IMR-90 (cell line): ENCODE data around the gene TRIM2. TPM values are rescaled to one million over a fixed set of nuclear protein-coding genes. Genes with fewer than 3 reads are reported as not detected.
A peak's percentile ranks its signal among the peaks of the same experiment; 100 is the strongest.

Experiments
- ATAC-seq: fragments of 200-7000 bp; cut with Tn5 transposase; 2 replicates; pipeline ENCODE4 v1.9.1; 2020; ENCODE audit warnings: low read depth, mild to moderate bottlenecking, moderate library complexity
- BruUV-seq: library from RNA; stranded (reverse); fragments of 400-500 nt; replicated peaks from 2 replicates; lab custom pipeline; 2021; lab: Mats Ljungman, UMichigan
- CTCF ChIA-PET: fragments of 300-600 bp; formaldehyde crosslinking; extraction: SDS; loops from one replicate; lab custom pipeline; 2021; ENCODE audit warnings: antibody characterized with exemption; lab: Yijun Ruan, JAX
- POLR2A ChIA-PET: fragments of 300-600 bp; sonication (Branson Sonifier 250); formaldehyde crosslinking; loops from one replicate; lab custom pipeline; 2022; ENCODE audit warnings: antibody characterized with exemption; ENCODE audit not compliant: unreplicated experiment; lab: Charles Lee
- DNase-seq: peaks from one replicate; pipeline ENCODE4 v3.0.0; 2013
- H2AFZ ChIP-seq: replicated peaks from 2 replicates; pipeline ENCODE3; 2013; ENCODE audit warnings: low read length, mild to moderate bottlenecking; ENCODE audit not compliant: poor library complexity
- H2AK5ac ChIP-seq: 2 replicates; pipeline ENCODE4 v1.6.1; 2013; ENCODE audit warnings: low read depth, low read length, inconsistent platforms
- H2AK9ac ChIP-seq: replicated peaks from 2 replicates; pipeline ENCODE3; 2013; ENCODE audit warnings: mild to moderate bottlenecking, low read depth, low read length, moderate library complexity; ENCODE audit not compliant: poor library complexity
- H2BK120ac ChIP-seq: 2 replicates; pipeline ENCODE4 v1.6.1; 2013; ENCODE audit warnings: low read depth, low read length, inconsistent platforms
- H2BK15ac ChIP-seq: 3 replicates; pipeline ENCODE4 v1.6.1; 2013; ENCODE audit warnings: low read depth, low read length, inconsistent platforms
- H2BK20ac ChIP-seq: 2 replicates; pipeline ENCODE4 v1.6.1; 2013; ENCODE audit warnings: low read depth, mild to moderate bottlenecking, inconsistent platforms, low read length, moderate library complexity
- H2BK5ac ChIP-seq: 2 replicates; pipeline ENCODE4 v1.6.1; 2013; ENCODE audit warnings: mild to moderate bottlenecking, low read depth, low read length, inconsistent platforms; ENCODE audit not compliant: poor library complexity, severe bottlenecking
- H3K14ac ChIP-seq: replicated peaks from 2 replicates; pipeline ENCODE4 v1.6.1; 2013; ENCODE audit warnings: low read depth, low read length, inconsistent platforms
- H3K18ac ChIP-seq: 2 replicates; pipeline ENCODE4 v1.6.1; 2013; ENCODE audit warnings: low read depth, low read length, control low read depth
- H3K23ac ChIP-seq: 2 replicates; pipeline ENCODE4 v1.6.1; 2013; ENCODE audit warnings: low read depth, low read length, inconsistent platforms
- H3K27ac ChIP-seq: 2 replicates; pipeline ENCODE4 v1.5.1; 2013; ENCODE audit warnings: mild to moderate bottlenecking, control low read depth, low read length; ENCODE audit not compliant: insufficient read depth
- H3K27me3 ChIP-seq: 2 replicates; pipeline ENCODE4 v1.6.1; 2013; ENCODE audit warnings: low read length; ENCODE audit not compliant: control insufficient read depth, insufficient read depth
- H3K36me3 ChIP-seq: 2 replicates; pipeline ENCODE4 v1.6.1; 2013; ENCODE audit warnings: low read length, mixed read lengths; ENCODE audit not compliant: control insufficient read depth, insufficient read depth
- H3K4ac ChIP-seq: 2 replicates; pipeline ENCODE4 v1.6.1; 2013; ENCODE audit warnings: low read depth, low read length, inconsistent platforms
- H3K4me1 ChIP-seq: 2 replicates; pipeline ENCODE4 v1.6.1; 2013; ENCODE audit warnings: low read length, mixed read lengths; ENCODE audit not compliant: control insufficient read depth, insufficient read depth
- H3K4me2 ChIP-seq: 2 replicates; pipeline ENCODE4 v1.6.1; 2013; ENCODE audit warnings: low read depth, mild to moderate bottlenecking, control low read depth, low read length, moderate library complexity
- H3K4me3 ChIP-seq: 2 replicates; pipeline ENCODE4 v1.5.1; 2013; ENCODE audit warnings: low read depth, mild to moderate bottlenecking, control low read depth, low read length, moderate library complexity; ENCODE audit not compliant: insufficient read depth
- H3K56ac ChIP-seq: 2 replicates; pipeline ENCODE4 v1.6.1; 2013; ENCODE audit warnings: low read length, inconsistent platforms; ENCODE audit not compliant: insufficient read depth; ENCODE audit errors: extremely low read depth
- H3K79me1 ChIP-seq, 2 experiments: 2 replicates each; pipeline ENCODE4 v1.6.1; 2013; ENCODE audit warnings: low read length in 2 of 2, inconsistent platforms in 1 of 2, low read depth in 1 of 2
- H3K9ac ChIP-seq: 2 replicates; pipeline ENCODE4 v1.6.1; 2013; ENCODE audit warnings: low read depth, low read length, control low read depth
- H3K9me1 ChIP-seq: 2 replicates; pipeline ENCODE4 v1.6.1; 2013; ENCODE audit warnings: low read length, inconsistent platforms; ENCODE audit not compliant: insufficient read depth
- H3K9me3 ChIP-seq: 2 replicates; pipeline ENCODE4 v1.6.1; 2013; ENCODE audit warnings: low read length; ENCODE audit not compliant: control insufficient read depth, insufficient read depth
- H4K20me1 ChIP-seq: 2 replicates; pipeline ENCODE4 v1.6.1; 2013; ENCODE audit warnings: low read length, inconsistent platforms; ENCODE audit not compliant: insufficient read depth
- H4K5ac ChIP-seq: 2 replicates; pipeline ENCODE4 v1.6.1; 2013; ENCODE audit warnings: mild to moderate bottlenecking, low read depth, low read length, control low read depth
- H4K8ac ChIP-seq, 2 experiments: 2 replicates each; pipeline ENCODE4 v1.6.1; 2013; ENCODE audit warnings: low read depth in 2 of 2, low read length in 2 of 2, control low read depth in 1 of 2, inconsistent platforms in 1 of 2
- H4K91ac ChIP-seq: 2 replicates; pipeline ENCODE4 v1.6.1; 2013; ENCODE audit warnings: low read depth, low read length, inconsistent platforms; ENCODE audit not compliant: insufficient read depth
- FOS ChIP-seq: fragments of 150-350 bp; IDR thresholded peaks from 2 replicates; pipeline ENCODE4 v1.6.1; 2016; ENCODE audit warnings: low read depth, low read length
- MAZ ChIP-seq: IDR thresholded peaks from 2 replicates; pipeline ENCODE4 v1.6.1; 2012; ENCODE audit warnings: low read depth, mild to moderate bottlenecking, low read length, improper control_type of control experiment, moderate library complexity, borderline replicate concordance
- MXI1 ChIP-seq: IDR thresholded peaks from 2 replicates; pipeline ENCODE4 v1.6.1; 2012; ENCODE audit warnings: low read depth, mild to moderate bottlenecking, low read length, moderate library complexity, borderline replicate concordance
- NFE2L2 ChIP-seq: fragments of 150-350 bp; IDR thresholded peaks from 2 replicates; pipeline ENCODE4 v1.6.1; 2016; ENCODE audit warnings: low read depth, mild to moderate bottlenecking, low read length
- POLR2A ChIP-seq: IDR thresholded peaks from 2 replicates; pipeline ENCODE4 v1.6.1; 2012; ENCODE audit warnings: mild to moderate bottlenecking, low read depth, low read length
- RAD21 ChIP-seq: IDR thresholded peaks from 2 replicates; pipeline ENCODE4 v1.6.1; 2012; ENCODE audit warnings: low read length, improper control_type of control experiment
- RFX5 ChIP-seq: IDR thresholded peaks from 2 replicates; pipeline ENCODE4 v1.8.0; 2012; ENCODE audit warnings: low read depth, mild to moderate bottlenecking, low read length, moderate library complexity
- SMC3 ChIP-seq: fragments of 150-350 bp; IDR thresholded peaks from 2 replicates; pipeline ENCODE4 v1.6.1; 2016; ENCODE audit warnings: low read depth, mild to moderate bottlenecking, antibody characterized with exemption, low read length, moderate library complexity
- WGBS, 2 experiments: methylation state at CpG; one replicate each; pipeline versions ENCODE4 v1.1.5 to v1.1.7; 2013; ENCODE audit warnings: missing lambda C conversion rate in 2 of 2; ENCODE audit not compliant: insufficient read length in 1 of 2; ENCODE audit errors: extremely low coverage in 2 of 2; 5-methylcytosine and 5-hydroxymethylcytosine counted together
- dilution Hi-C: fragments of 300-500 bp; cut with HindIII; formaldehyde crosslinking; loops from one replicate; pipeline ENCODE4 v1.14.3; 2018; ENCODE audit warnings: low sequenced_read_pairs; ENCODE audit not compliant: unreplicated experiment
- in situ Hi-C: fragments of 300-500 bp; cut with MboI; formaldehyde crosslinking; loops from 3 replicates; pipeline ENCODE4 v1.14.3; 2019; ENCODE audit warnings: low sequenced_read_pairs, inconsistent platforms, mixed read lengths
- intact Hi-C: fragments of 100-400 bp; cut with micrococcal nuclease; formaldehyde crosslinking; loops from 2 replicates; pipeline ENCODE4 v1.10.0; 2022
- polyA plus RNA-seq, 3 experiments: library from polyadenylated mRNA; depleted of rRNA; stranded (reverse); fragments of >200 nt; gene quantifications; 2 replicates each; pipeline ENCODE4 v1.2.3, GENCODE V29; 2012; ENCODE audit warnings: low replicate concordance in 1 of 3
- total RNA-seq: library from RNA; depleted of rRNA; stranded (reverse); fragments of >200 nt; gene quantifications from 2 replicates; pipeline ENCODE4 v1.2.3, GENCODE V29; 2012
- TF ChIP-seq, protein P1 (sequence below): conservative IDR thresholded peaks from 2 replicates; pipeline ENCODE4 v1.5.1; 2012; ENCODE audit warnings: mild to moderate bottlenecking, low read depth, low read length, improper control_type of control experiment

TRIM2 gene
- total and polyA plus RNA-seq, 2 of the 4 experiments (the other 2 are of a cell fraction): 16.0 to 64.2 TPM

DNA sequence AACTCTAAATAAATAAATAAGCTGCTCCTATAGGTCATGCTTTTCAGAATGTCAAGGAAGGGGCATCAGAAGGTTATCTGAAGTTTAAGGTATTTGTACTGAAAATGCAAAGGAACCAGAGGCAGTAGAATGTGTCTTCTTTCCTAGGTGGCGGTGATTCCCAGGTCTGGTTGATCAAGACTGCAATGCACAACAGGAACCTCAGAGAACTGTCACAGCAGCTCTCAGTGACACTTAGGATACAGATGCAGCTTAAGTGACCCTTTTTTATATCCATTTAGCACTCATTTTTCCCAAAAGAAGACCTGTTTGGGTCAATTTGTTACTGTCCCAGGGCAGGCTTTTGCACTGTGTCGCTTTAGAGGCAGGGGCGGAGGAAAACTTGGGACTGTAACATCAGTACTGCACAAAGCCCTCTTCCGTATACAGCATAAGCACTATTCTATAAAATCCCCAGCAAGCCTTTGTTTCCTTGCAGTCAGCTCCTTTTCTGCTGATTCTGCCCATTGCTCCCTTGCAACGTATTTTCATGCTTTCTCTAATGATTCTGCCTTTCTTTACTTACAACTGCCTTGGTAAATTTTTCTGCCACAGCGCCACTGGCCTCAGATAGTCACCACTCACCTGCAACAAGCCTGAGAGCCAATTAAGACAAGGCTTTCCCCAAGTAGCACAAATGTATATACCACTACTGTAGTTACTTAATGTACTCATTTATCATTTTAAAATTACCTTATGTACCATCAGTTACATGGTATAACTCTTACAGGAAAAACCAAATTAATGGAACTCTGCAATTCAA is 138.7 kb downstream of the TRIM2 start (continued):
- TF ChIP-seq FOS: no peak

DNA sequence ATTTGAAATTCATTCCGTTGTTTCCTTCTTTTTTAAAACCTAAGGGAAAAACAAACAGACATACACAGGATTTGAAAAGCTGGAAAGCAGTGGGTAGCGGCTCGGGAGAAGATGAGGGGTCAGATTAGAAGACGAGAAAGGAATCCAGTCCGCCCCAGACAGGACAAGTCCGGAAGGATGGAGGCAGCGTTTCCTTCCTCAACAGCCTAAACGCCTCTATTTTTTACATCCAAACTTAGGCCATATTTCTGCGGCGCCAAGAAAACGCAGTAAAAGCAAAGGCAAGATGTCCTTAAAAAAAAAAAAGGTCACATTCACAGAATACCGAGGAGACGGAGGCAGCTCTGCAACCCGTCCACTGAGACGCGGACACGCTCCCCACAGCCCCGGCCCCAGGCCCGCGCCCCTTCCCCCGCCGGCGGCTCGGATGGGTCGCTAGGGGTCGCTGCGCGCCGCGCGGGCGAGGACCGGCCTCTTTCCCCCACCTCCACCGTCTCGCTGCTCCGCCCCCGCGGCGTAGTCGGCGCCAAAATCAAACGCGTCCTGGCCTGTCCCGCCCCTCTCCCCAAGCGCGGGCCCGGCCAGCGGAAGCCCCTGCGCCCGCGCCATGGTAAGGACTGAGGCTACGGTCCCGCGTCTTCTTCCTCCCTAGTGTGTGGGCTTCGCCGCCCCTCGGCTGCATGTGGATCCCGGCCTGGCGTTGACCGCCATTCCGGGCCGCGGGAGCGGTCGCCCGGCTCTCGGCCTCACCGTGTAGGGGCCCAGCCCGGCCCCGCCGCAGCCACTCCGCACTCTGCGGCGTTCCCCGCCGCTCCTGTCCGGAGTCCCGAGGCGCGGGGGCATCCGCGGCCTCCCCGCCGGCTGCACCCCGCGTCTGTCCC is 140.1 kb downstream of the TRIM2 start, which contains the start of gene MND1:
MND1 (plus strand) TSS at position 558 of the 881 bp plus-strand sequence; CDS start at position 608, 50 bp downstream.
- H2AK9ac ChIP-seq: peak within 1 kb of the TSS; percentile 34
- peak within 1 kb of the TSS; percentile 53 for H3K27ac ChIP-seq
- WGBS, 2 experiments: 0% methylated on average over 48 of the region's 86 CpGs; no CpG with 5 or more reads in 1 of the 2 experiments

More for the DNA sequence above, 140.1 kb downstream of the TRIM2 start, which contains the start of gene MND1:
- H2BK15ac ChIP-seq: peak within 1 kb of the TSS; percentile 5; the same call in 1 of the 3 replicates
- H3K27me3 ChIP-seq: no peaks in the 10 kb centered on the region
- peaks cover 9% of the 10 kb centered on the region for H3K9me1 ChIP-seq
- H2BK120ac ChIP-seq: peak within 1 kb of the TSS; percentile 35
- peak within 1 kb of the TSS; percentile 75 for H3K4me3 ChIP-seq
- peak within 1 kb of the TSS; percentile 97 for H3K23ac ChIP-seq
- dilution Hi-C loops: no loop called here
- H2AK5ac ChIP-seq: no peak within 1 kb of the TSS
- peaks cover 2% of the 10 kb centered on the region; the same call in 1 of the 2 replicates for H3K36me3 ChIP-seq
- peak within 1 kb of the TSS; percentile 39 for H2BK5ac ChIP-seq
- H3K14ac ChIP-seq: peak within 1 kb of the TSS; percentile 79; the same call in 1 of the 2 replicates
- H3K18ac ChIP-seq: peak within 1 kb of the TSS; percentile 61
- TF ChIP-seq RAD21 (peak; percentile 84), RFX5 (no peak), NFE2L2 (no peak), MAZ (peak; percentile 86; the same call in 1 of the 2 replicates), SMC3 (peak; percentile 73), MXI1 (peak; percentile 92; the same call in 1 of the 2 replicates), POLR2A (peak; percentile 28; the same call in 1 of the 2 replicates)
- TF ChIP-seq, protein P1, sequence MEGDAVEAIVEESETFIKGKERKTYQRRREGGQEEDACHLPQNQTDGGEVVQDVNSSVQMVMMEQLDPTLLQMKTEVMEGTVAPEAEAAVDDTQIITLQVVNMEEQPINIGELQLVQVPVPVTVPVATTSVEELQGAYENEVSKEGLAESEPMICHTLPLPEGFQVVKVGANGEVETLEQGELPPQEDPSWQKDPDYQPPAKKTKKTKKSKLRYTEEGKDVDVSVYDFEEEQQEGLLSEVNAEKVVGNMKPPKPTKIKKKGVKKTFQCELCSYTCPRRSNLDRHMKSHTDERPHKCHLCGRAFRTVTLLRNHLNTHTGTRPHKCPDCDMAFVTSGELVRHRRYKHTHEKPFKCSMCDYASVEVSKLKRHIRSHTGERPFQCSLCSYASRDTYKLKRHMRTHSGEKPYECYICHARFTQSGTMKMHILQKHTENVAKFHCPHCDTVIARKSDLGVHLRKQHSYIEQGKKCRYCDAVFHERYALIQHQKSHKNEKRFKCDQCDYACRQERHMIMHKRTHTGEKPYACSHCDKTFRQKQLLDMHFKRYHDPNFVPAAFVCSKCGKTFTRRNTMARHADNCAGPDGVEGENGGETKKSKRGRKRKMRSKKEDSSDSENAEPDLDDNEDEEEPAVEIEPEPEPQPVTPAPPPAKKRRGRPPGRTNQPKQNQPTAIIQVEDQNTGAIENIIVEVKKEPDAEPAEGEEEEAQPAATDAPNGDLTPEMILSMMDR: peak; percentile 90
- H2AFZ ChIP-seq: peak within 1 kb of the TSS; percentile 89
- peak within 1 kb of the TSS; percentile 92 for H3K4me2 ChIP-seq
- peaks cover 5% of the 10 kb centered on the region; the same call in 1 of the 2 replicates for H3K4me1 ChIP-seq
- BruUV-seq: no TSS peak
- H2BK20ac ChIP-seq: no peak within 1 kb of the TSS; the same call in 1 of the 2 replicates
- ATAC-seq (peak; percentile 91), DNase-seq (peak; percentile 71)
- H3K56ac ChIP-seq: peak within 1 kb of the TSS; percentile 67
- no peaks in the 10 kb centered on the region for H3K9me3 ChIP-seq
- H4K20me1 ChIP-seq: no peaks in the 10 kb centered on the region
- peak within 1 kb of the TSS; percentile 86 for H3K9ac ChIP-seq
- H3K4ac ChIP-seq: peak within 1 kb of the TSS; percentile 19
- POLR2A ChIA-PET: no interaction called here
- CTCF ChIA-PET: interaction anchor here (0.6 to 2.3 kb wide), 7 partner anchors 74 to 763 kb away, joined by 3 to 11 read pairs (median 3); no protein-coding TSS in a partner anchor
- no peak within 1 kb of the TSS; the same call in 1 of the 2 replicates for H4K91ac ChIP-seq
- H3K79me1 ChIP-seq: peaks cover 9 to 30% of the 10 kb centered on the region in 2 experiments; a peak in 3 of 4 replicates
- peak within 1 kb of the TSS; percentile 50 for H4K5ac ChIP-seq
- H4K8ac ChIP-seq: peak within 1 kb of the TSS; percentile 65 to 94
- intact Hi-C loops: loop anchor here (1.0 to 5.0 kb wide), 6 partner anchors 103 to 406 kb away; partner anchors contain the start of gene TMEM131L
- in situ Hi-C loops: loop anchor here (5.0 kb wide), 1 partner anchor 228 kb away; no protein-coding TSS in a partner anchor
